Kidney (tissue), 14 donors: Measurements from ENCODE around the gene TIGD6. TPM values are rescaled to one million over a fixed set of nuclear protein-coding genes. Genes with fewer than 3 reads are reported as not detected.

ENCODE experiments used
- DNase-seq, 5 donors: peaks; one replicate each; pipeline ENCODE4 v3.0.0-alpha.2; 2013 to 2020
- FAIRE-seq: peaks from 2 replicates; lab custom pipeline; 2012; peaks lifted over from hg19 to GRCh38; lab: Jason Lieb, UNC
- H3K27ac ChIP-seq, 2 donors: one replicate each; pipeline ENCODE4 v1.7.0; 2013; ENCODE audit warnings: low read depth in 2 of 2, low read length in 2 of 2, inconsistent platforms in 1 of 2
- H3K27me3 ChIP-seq: one replicate; pipeline ENCODE4 v1.7.1; 2013; ENCODE audit warnings: low read length, inconsistent platforms; ENCODE audit not compliant: control insufficient read depth, insufficient read depth
- H3K36me3 ChIP-seq, 3 donors: one replicate each; pipeline versions ENCODE4 v1.7.0 to v1.7.1; 2013; ENCODE audit warnings: low read length in 3 of 3, control low read depth in 1 of 3, inconsistent platforms in 1 of 3; ENCODE audit not compliant: insufficient read depth in 3 of 3, control insufficient read depth in 2 of 3
- H3K4me1 ChIP-seq, 3 donors: one replicate each; pipeline versions ENCODE4 v1.7.0 to v1.7.1; 2013; ENCODE audit warnings: low read length in 3 of 3, inconsistent platforms in 1 of 3, low read depth in 1 of 3; ENCODE audit not compliant: control insufficient read depth in 2 of 3, insufficient read depth in 2 of 3
- H3K4me3 ChIP-seq, 3 donors: one replicate each; pipeline versions ENCODE4 v1.7.0 to v1.8.1; 2013; ENCODE audit warnings: low read length in 3 of 3, control low read depth in 1 of 3, inconsistent platforms in 1 of 3
- H3K9ac ChIP-seq, 3 donors: one replicate each; pipeline versions ENCODE4 v1.7.0 to v1.7.1; 2013; ENCODE audit warnings: low read length in 3 of 3, control low read depth in 1 of 3, inconsistent platforms in 1 of 3
- H3K9me3 ChIP-seq, 3 donors: one replicate each; pipeline versions ENCODE4 v1.7.0 to v1.7.1; 2013; ENCODE audit warnings: low read length in 3 of 3, control low read depth in 1 of 3, inconsistent platforms in 1 of 3; ENCODE audit not compliant: control insufficient read depth in 2 of 3, insufficient read depth in 1 of 3
- intact Hi-C: fragments of 100-400 bp; cut with DNase I; formaldehyde crosslinking; loops from one replicate; pipeline ENCODE4 v1.11.1; 2022
- polyA plus RNA-seq: library from polyadenylated mRNA; stranded (reverse); fragments of 350-450 nt; fragmentation: Illumina TruSeq; extraction: RNeasy Lipid Tissue Mini Kit (QIAGEN cat#74804); gene quantifications from one replicate; pipeline ENCODE4 v1.2.3, GENCODE V29; 2014; ENCODE audit warnings: low read depth, low replicate concordance; ENCODE audit not compliant: insufficient read depth
- total RNA-seq: library from RNA; stranded (reverse); fragmentation: NEBNext Ultra II Directional; extraction: Animal tissue kit (Norgen Biotek cat#: 25700); gene quantifications from one replicate; pipeline ENCODE4 v1.2.1, GENCODE V29; 2021
- TF ChIP-seq, protein P1 (sequence below): IDR thresholded peaks from 3 replicates; pipeline ENCODE4 v1.5.1; 2012; ENCODE audit warnings: mild to moderate bottlenecking, moderate library complexity, borderline replicate concordance; ENCODE audit not compliant: insufficient read depth; ENCODE audit errors: extremely low read depth
- donor health status: control.
- donor health status: control.
- donor health status: control.
- donor health status: control.
- donor health status: control.
- donor health status: DM: yes; HTN: yes; CAD: no.
- donor health status: Normal renal cell carcinoma (clear cell type).

Gene TIGD6
- total and polyA plus RNA-seq, 2 donors from 2014 or later = 6.0 to 7.0 TPM

DNA sequence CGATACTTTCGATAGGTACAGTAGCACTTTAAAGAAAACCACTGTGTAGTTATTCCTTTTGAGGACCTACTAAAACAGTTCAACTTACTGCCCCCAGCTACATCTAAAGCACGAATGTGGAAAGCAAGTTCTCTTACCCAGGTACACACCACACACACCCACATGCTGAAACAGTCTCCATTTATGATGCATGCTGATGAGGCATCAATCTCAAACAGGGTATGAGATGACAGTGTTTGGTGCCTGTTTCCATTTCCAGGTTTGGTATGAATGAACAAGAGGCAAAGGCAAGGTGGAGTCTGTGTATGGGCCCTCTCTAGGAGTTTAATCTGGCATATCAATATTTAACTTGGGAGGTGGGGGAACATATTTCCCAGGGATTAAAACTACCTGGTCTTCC, 14.0 kb upstream of the TIGD6 start:
- peaks cover 21 to 85% (median 50%) of the 10 kb centered on the region in 3 donors for H3K36me3 ChIP-seq
- FAIRE-seq = no peak
- intact Hi-C loops = no loop called here
- TF ChIP-seq, protein P1, sequence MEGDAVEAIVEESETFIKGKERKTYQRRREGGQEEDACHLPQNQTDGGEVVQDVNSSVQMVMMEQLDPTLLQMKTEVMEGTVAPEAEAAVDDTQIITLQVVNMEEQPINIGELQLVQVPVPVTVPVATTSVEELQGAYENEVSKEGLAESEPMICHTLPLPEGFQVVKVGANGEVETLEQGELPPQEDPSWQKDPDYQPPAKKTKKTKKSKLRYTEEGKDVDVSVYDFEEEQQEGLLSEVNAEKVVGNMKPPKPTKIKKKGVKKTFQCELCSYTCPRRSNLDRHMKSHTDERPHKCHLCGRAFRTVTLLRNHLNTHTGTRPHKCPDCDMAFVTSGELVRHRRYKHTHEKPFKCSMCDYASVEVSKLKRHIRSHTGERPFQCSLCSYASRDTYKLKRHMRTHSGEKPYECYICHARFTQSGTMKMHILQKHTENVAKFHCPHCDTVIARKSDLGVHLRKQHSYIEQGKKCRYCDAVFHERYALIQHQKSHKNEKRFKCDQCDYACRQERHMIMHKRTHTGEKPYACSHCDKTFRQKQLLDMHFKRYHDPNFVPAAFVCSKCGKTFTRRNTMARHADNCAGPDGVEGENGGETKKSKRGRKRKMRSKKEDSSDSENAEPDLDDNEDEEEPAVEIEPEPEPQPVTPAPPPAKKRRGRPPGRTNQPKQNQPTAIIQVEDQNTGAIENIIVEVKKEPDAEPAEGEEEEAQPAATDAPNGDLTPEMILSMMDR = no peak
- no peaks in the 10 kb centered on the region for H3K27me3 ChIP-seq
- H3K9ac ChIP-seq = no peak overlapping the region
- DNase-seq = no peak
- no peak overlapping the region for H3K4me3 ChIP-seq
- H3K4me1 ChIP-seq = no peaks in the 10 kb centered on the region
- H3K9me3 ChIP-seq = no peaks in the 10 kb centered on the region
- H3K27ac ChIP-seq = no peak overlapping the region

DNA sequence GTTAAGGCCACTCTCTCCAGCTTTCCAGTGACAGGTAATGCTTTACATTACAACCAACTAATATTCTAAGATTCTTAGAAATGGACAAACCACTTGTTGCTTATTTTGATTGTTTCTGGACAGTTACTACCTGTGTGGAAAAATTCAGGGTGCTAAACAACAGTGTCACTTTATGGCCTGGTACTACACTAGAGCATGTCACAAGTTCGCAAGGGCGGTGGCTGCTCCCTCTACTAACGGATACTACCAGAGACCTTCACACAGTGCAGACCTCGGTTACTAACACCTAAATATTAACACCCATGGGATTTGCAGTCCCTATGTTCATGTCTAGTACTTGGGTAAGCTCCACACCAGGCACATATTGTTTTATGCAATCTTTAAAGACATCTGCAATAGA, 13.5 kb upstream of the TIGD6 start:
- Histone ChIP-seq H3K4me3 (no peak overlapping the region), H3K9ac (no peak overlapping the region), H3K27me3 (no peaks in the 10 kb centered on the region), H3K4me1 (no peaks in the 10 kb centered on the region), H3K36me3 (peaks cover 17 to 81% (median 53%) of the 10 kb centered on the region in 3 donors), H3K9me3 (no peaks in the 10 kb centered on the region), H3K27ac (no peak overlapping the region)
- intact Hi-C loops = no loop called here
- TF ChIP-seq, protein P1 = no peak
- FAIRE-seq (no peak), DNase-seq (no peak)

DNA sequence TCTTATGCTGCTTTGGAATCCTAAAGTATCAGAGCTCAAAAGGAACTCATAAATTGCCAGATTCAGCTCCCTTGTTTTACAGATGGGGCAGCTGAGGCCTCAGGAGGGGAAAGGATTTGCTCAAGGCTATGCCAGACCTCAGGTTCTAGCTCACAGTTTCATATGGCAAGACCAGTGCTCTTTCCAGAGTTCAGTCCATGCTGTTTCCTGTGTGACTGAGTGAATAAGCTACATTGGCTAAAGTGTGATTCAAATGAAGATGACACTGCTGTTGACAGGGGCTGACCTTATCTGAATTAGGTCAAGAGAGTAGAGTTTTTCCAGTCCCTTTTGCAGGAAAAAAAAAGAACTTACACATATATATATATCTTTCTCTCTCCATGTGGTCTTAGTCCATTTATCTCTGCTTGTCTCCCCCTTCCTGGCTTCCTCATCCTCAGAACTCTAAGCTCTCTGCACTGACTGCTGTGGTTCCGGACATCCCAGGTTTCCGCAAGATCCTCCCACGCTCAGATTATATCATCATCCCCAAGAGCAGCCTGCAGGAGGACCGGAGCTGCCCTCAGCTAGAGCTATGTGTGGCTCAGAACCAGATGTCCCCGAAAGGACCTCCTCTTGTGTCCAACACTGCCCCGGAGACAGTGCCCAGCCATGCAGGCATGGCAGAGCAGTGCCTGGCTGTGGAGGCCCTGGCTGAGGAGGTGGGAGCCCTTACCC, 9.4 kb upstream of the TIGD6 start:
- no peak overlapping the region for H3K4me3 ChIP-seq
- no peaks in the 10 kb centered on the region for H3K27me3 ChIP-seq
- H3K27ac ChIP-seq = no peak overlapping the region
- no peaks in the 10 kb centered on the region for H3K9me3 ChIP-seq
- TF ChIP-seq, protein P1 = no peak
- intact Hi-C loops = no loop called here
- peaks cover 7 to 56% (median 49%) of the 10 kb centered on the region in 3 donors for H3K36me3 ChIP-seq
- H3K9ac ChIP-seq = no peak overlapping the region
- FAIRE-seq (no peak), DNase-seq (no peak)
- H3K4me1 ChIP-seq = no peaks in the 10 kb centered on the region
